Transverse colon (tissue), 4 donors: ENCODE data around the gene TRNP1. TPM values are rescaled to one million over a fixed set of nuclear protein-coding genes. Genes with fewer than 3 reads are reported as not detected.

Experiments
- DNase-seq: peaks from one replicate; pipeline ENCODE4 v3.0.0-alpha.2; 2019
- H3K27ac ChIP-seq, 4 donors: fragments of 200-600 bp; sonication (generic); 2 replicates each; pipeline ENCODE4 v1.5.1; 2016 to 2018; ENCODE audit warnings: inconsistent platforms in 4 of 4
- H3K27me3 ChIP-seq: fragments of 200-600 bp; sonication (generic); 2 replicates; pipeline ENCODE4 v1.5.1; 2017; ENCODE audit warnings: inconsistent platforms
- H3K36me3 ChIP-seq, 4 donors: fragments of 200-600 bp; sonication (generic); 2 replicates each; pipeline ENCODE4 v1.5.1; 2017 to 2019; ENCODE audit warnings: inconsistent platforms in 4 of 4
- H3K4me1 ChIP-seq, 4 donors: fragments of 200-600 bp; sonication (generic); 2 replicates each; pipeline ENCODE4 v1.5.1; 2017 to 2020; ENCODE audit warnings: inconsistent platforms in 4 of 4
- H3K4me3 ChIP-seq, 4 donors: fragments of 200-600 bp; sonication (generic); 1 replicate in 1 of 4; 2 replicates in 3 of 4; pipeline versions ENCODE4 v1.5.1 to v1.6.1; 2017 to 2019; ENCODE audit warnings: inconsistent platforms in 4 of 4
- H3K9me3 ChIP-seq, 2 donors: fragments of 200-600 bp; sonication (generic); 2 replicates each; pipeline ENCODE4 v1.5.1; 2017 to 2019; ENCODE audit warnings: inconsistent platforms in 2 of 2
- EP300 ChIP-seq: sonication (generic); formaldehyde crosslinking; IDR thresholded peaks from one replicate; pipeline ENCODE4 v1.6.1; 2017; ENCODE audit warnings: antibody characterized with exemption, low read depth
- POLR2A ChIP-seq: fragments of 450-650 bp; IDR thresholded peaks from one replicate; pipeline ENCODE4 v1.6.1; 2016; ENCODE audit warnings: antibody characterized with exemption, mild to moderate bottlenecking, moderate library complexity
- POLR2AphosphoS5 ChIP-seq, 3 donors: sonication (generic); formaldehyde crosslinking; IDR thresholded peaks; one replicate each; pipeline ENCODE4 v1.6.1; 2016; ENCODE audit warnings: antibody characterized with exemption in 3 of 3
- WGBS, 2 donors: methylation state at CpG; one replicate each; pipeline ENCODE4 v1.1.5; 2018; ENCODE audit warnings: low coverage in 1 of 2; 5-methylcytosine and 5-hydroxymethylcytosine counted together
- in situ Hi-C, 4 donors: fragments of 200-750 bp; cut with MboI; loops; one replicate each; pipeline versions ENCODE4 v1.15.0 to v1.15.1; 2017; ENCODE audit warnings: low sequenced_read_pairs in 3 of 4, low pct_ligation_motif_present in 1 of 4, low pct_unique_long_range_greater_than_20kb in 1 of 4
- intact Hi-C: fragments of 100-400 bp; cut with DNase I; formaldehyde crosslinking; loops from one replicate; pipeline ENCODE4 v1.15.1; 2023; ENCODE audit warnings: low total_unique reads
- total RNA-seq, 4 donors: library from RNA; depleted of rRNA; stranded (reverse); fragments of >200 nt; gene quantifications; one replicate each; pipeline ENCODE4 v1.1.0, GENCODE V29; 2016
- TF ChIP-seq, protein P1 (sequence below), 5 experiments: fragments of 200-600 bp in 3 of 5; fragments of 450-650 bp in 2 of 5; sonication (generic) in 3 of 5; IDR thresholded peaks; 1 replicate in 2 of 5; 2 replicates in 3 of 5; pipeline ENCODE4 v1.5.1; 2016 to 2017; ENCODE audit warnings: antibody characterized with exemption in 5 of 5, inconsistent platforms in 3 of 5, mild to moderate bottlenecking in 2 of 5, moderate library complexity in 1 of 5

Gene TRNP1
- total RNA-seq, 4 donors from 2014 or later, result 0.80 to 4.1 (median 2.3) TPM; not detected in 1

DNA sequence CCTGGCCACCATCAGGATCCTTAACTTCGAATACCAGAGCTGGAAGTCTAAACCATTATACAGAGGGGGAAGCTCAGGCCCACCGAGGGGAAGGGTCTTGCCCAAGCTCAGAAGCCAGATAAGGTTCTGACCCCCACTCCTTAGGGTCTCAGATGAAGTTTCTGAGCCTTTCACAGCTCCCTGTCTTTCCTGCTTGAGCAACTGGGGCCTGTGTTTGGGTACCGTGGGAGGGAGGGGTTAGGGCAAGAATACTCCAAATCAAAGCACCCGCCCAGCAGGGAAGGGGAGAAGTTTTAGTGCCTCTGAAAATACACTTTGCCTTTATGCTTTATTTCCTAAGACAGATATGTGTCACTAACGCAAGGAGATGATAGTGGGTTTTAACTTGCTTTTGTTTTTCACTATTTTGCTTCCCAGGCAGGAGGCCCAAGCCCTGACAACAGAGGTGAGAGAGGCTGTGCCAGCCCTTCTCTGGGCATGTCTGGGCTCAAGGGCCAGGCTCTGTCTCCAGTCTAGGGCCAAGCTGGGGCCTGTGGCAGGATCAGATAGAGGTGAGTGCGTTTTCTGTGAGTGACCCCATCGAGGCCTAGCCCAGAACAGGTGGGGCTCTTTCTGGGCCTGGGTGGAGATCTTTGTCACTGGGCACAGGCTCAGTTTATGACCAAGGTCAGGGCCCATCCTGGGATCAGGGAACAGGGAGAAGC lies 39.7 kb downstream of the TRNP1 start:
- H3K4me1 ChIP-seq, result peaks cover 0 to 31% (median 16%) of the 10 kb centered on the region in 4 donors
- H3K4me3 ChIP-seq, result no peak overlapping the region
- H3K36me3 ChIP-seq, result no peaks in the 10 kb centered on the region
- 54% methylated on average over 7 of the region's 7 CpGs; no CpG with 5 or more reads in 1 of the 2 donors for WGBS, 2 donors
- in situ Hi-C loops (no loop called here), intact Hi-C loops (no loop called here)
- no peaks in the 10 kb centered on the region for H3K9me3 ChIP-seq
- TF ChIP-seq POLR2A (no peak), POLR2AphosphoS5 (IDR thresholded peaks at IDR 0.05) (no peak), EP300 (no peak)
- TF ChIP-seq, protein P1, sequence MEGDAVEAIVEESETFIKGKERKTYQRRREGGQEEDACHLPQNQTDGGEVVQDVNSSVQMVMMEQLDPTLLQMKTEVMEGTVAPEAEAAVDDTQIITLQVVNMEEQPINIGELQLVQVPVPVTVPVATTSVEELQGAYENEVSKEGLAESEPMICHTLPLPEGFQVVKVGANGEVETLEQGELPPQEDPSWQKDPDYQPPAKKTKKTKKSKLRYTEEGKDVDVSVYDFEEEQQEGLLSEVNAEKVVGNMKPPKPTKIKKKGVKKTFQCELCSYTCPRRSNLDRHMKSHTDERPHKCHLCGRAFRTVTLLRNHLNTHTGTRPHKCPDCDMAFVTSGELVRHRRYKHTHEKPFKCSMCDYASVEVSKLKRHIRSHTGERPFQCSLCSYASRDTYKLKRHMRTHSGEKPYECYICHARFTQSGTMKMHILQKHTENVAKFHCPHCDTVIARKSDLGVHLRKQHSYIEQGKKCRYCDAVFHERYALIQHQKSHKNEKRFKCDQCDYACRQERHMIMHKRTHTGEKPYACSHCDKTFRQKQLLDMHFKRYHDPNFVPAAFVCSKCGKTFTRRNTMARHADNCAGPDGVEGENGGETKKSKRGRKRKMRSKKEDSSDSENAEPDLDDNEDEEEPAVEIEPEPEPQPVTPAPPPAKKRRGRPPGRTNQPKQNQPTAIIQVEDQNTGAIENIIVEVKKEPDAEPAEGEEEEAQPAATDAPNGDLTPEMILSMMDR (IDR thresholded peaks at IDR 0.05), result no peak
- H3K27ac ChIP-seq, result peak overlapping the region; percentile 71 to 80 (median 73)
- H3K27me3 ChIP-seq, result no peaks in the 10 kb centered on the region
- DNase-seq, result peak; percentile 68

DNA sequence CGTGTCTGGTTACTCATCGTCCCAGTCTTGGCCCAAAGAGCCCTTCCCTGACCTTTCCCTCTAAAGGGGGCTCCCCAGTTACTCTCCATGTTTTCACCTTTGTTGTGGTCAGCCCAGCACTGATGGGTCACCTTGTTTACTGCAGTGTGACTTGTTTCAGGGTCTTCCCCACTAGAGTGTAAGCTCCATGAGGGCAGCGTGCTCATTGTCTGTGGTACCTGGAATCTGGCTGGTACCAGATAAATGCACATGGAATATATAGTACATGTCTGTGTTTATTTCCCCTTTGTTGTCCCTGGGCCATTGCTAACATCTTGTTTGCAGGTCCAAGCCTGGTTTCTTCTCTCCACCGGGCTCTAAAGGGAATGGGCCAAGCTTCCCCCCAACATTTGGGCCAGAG lies 41.9 kb downstream of the TRNP1 start:
- Histone ChIP-seq H3K4me1 (peaks cover 0 to 27% (median 16%) of the 10 kb centered on the region in 4 donors), H3K36me3 (no peaks in the 10 kb centered on the region), H3K4me3 (no peak overlapping the region), H3K9me3 (no peaks in the 10 kb centered on the region), H3K27ac (no peak overlapping the region), H3K27me3 (no peaks in the 10 kb centered on the region)
- whole genome bisulfite sequencing, 2 donors, result 87 to 100% methylated on average over 2 to 4 of the region's 4 CpGs
- in situ Hi-C loops (no loop called here), intact Hi-C loops (no loop called here)
- TF ChIP-seq POLR2AphosphoS5 (IDR thresholded peaks at IDR 0.05), result no peak
- TF ChIP-seq, protein P1 (IDR thresholded peaks at IDR 0.05), result no peak
- TF ChIP-seq EP300, result no peak
- no peak for TF ChIP-seq POLR2A
- no peak for DNase-seq

DNA sequence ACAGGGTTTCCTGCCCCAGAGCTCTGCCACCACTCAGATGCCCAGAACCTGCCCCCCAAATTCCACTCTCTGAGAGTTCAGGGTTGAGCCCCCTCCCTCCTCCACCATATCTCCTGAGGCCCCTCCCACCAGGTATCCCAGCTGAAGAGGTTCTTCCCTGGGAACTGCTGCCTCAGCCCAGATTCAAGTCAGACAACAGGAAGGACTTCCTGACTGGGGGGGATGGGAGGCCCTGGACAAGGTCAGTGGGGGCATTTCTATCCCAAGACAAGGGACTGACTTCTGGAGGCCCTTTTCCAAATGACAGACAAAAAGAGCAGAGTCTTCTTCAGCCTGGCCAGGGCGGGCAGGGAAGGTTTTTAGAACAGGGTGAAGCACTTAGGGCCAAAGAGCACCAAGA lies 43.2 kb downstream of the TRNP1 start:
- peaks cover 0 to 19% (median 10%) of the 10 kb centered on the region in 4 donors for H3K4me1 ChIP-seq
- no peaks in the 10 kb centered on the region for H3K36me3 ChIP-seq
- DNase-seq, result no peak
- in situ Hi-C loops, result no loop called here
- TF ChIP-seq, protein P1 (IDR thresholded peaks at IDR 0.05), result no peak
- no peak for TF ChIP-seq POLR2AphosphoS5 (IDR thresholded peaks at IDR 0.05)
- no peak for TF ChIP-seq EP300
- no peak for TF ChIP-seq POLR2A
- no peaks in the 10 kb centered on the region for H3K27me3 ChIP-seq
- 83 to 84% methylated on average over 1 of the region's 1 CpG for WGBS, 2 donors
- no peak overlapping the region for H3K4me3 ChIP-seq
- H3K27ac ChIP-seq, result no peak overlapping the region
- intact Hi-C loops, result no loop called here
- no peaks in the 10 kb centered on the region for H3K9me3 ChIP-seq

DNA sequence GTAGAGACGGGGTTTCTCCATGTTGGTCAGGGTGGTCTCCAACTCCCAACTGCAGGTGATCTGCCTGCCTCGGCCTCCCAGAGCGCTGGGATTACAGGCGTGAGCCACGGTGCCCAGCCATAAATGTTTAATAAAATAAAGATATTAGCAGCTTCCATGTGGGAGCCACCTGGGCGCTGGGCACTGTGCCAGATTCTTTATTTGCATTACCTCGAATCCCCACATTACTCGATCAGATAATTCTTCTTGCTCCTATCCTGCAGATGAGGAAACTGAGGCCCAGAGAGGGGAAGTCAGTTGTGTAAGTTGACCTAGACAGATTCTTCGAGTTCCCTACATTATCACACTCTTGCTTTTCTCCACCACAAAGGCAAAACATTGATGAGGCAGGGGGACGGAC lies 44.0 kb downstream of the TRNP1 start:
- TF ChIP-seq POLR2A, result no peak
- no peak for TF ChIP-seq POLR2AphosphoS5 (IDR thresholded peaks at IDR 0.05)
- TF ChIP-seq, protein P1 (IDR thresholded peaks at IDR 0.05), result no peak
- no peak for TF ChIP-seq EP300
- Histone ChIP-seq H3K27ac (no peak overlapping the region), H3K27me3 (no peaks in the 10 kb centered on the region), H3K9me3 (no peaks in the 10 kb centered on the region), H3K4me3 (no peak overlapping the region), H3K4me1 (peaks cover 0 to 14% (median 8%) of the 10 kb centered on the region in 4 donors), H3K36me3 (no peaks in the 10 kb centered on the region)
- WGBS, 2 donors, result 51 to 80% methylated on average over 1 to 10 of the region's 10 CpGs
- no peak for DNase-seq
- intact Hi-C loops, result no loop called here
- in situ Hi-C loops, result no loop called here
